ACC112 (cell line): ENCODE data around the gene PPP2R1B.

Experiments
- H2AFZ ChIP-seq: fragments of 200-600 bp; sonication (generic); one replicate; pipeline ENCODE4 v1.6.0; 2017; ENCODE audit warnings: antibody characterized with exemption, low read length; ENCODE audit not compliant: unreplicated experiment
- H3K27ac ChIP-seq: fragments of 200-600 bp; sonication (generic); 2 replicates; pipeline ENCODE4 v1.5.1; 2014; ENCODE audit warnings: low read depth, mild to moderate bottlenecking, antibody characterized with exemption, low read length, moderate library complexity
- H3K27me3 ChIP-seq: fragments of 200-600 bp; sonication (generic); 2 replicates; pipeline ENCODE4 v1.6.1; 2014; ENCODE audit warnings: mild to moderate bottlenecking, antibody characterized with exemption, low read length, moderate library complexity, mixed read lengths; ENCODE audit not compliant: insufficient read depth
- H3K36me3 ChIP-seq: fragments of 200-600 bp; sonication (generic); 2 replicates; pipeline ENCODE4 v1.6.1; 2016; ENCODE audit warnings: mild to moderate bottlenecking, antibody characterized with exemption, low read length, moderate library complexity, mixed read lengths; ENCODE audit not compliant: insufficient read depth
- H3K4me1 ChIP-seq: fragments of 200-600 bp; sonication (generic); one replicate; pipeline ENCODE4 v1.6.1; 2016; ENCODE audit warnings: low read length, mixed read lengths; ENCODE audit not compliant: insufficient read depth, unreplicated experiment, control insufficient read depth
- H3K4me3 ChIP-seq: fragments of 200-600 bp; sonication (generic); 2 replicates; pipeline ENCODE4 v1.5.1; 2014; ENCODE audit warnings: mild to moderate bottlenecking, low read depth, low read length
- H3K79me2 ChIP-seq: fragments of 200-600 bp; sonication (generic); one replicate; pipeline ENCODE4 v1.6.0; 2016; ENCODE audit warnings: low read length; ENCODE audit not compliant: control insufficient read depth, unreplicated experiment, insufficient read depth

The PPP2R1B gene

GRCh38 chr11:111766834-111767142 lies 599 bp upstream of the PPP2R1B start:
- peak overlapping the region; percentile 75 for H3K27ac ChIP-seq

GRCh38 chr11:111765320-111765983 lies 737 bp downstream of the PPP2R1B start:
- Histone ChIP-seq H3K4me1 (peaks cover 14% of the 10 kb centered on the region), H3K36me3 (peaks cover 14% of the 10 kb centered on the region; the same call in 1 of the 2 replicates), H3K79me2 (peaks cover 41% of the 10 kb centered on the region), H3K27me3 (no peaks in the 10 kb centered on the region), H3K4me3 (peak overlapping the region; percentile 90), H2AFZ (peak overlapping the region; percentile 93), H3K27ac (peak overlapping the region; percentile 75; the same call in 1 of the 2 replicates)

More at GRCh38 chr11:111766834-111767142, 599 bp upstream of the PPP2R1B start:
- H3K36me3 ChIP-seq = peaks cover 6% of the 10 kb centered on the region; the same call in 1 of the 2 replicates
- peaks cover 38% of the 10 kb centered on the region for H3K79me2 ChIP-seq
- peak overlapping the region; percentile 94 for H2AFZ ChIP-seq
- H3K27me3 ChIP-seq = no peaks in the 10 kb centered on the region
- peaks cover 14% of the 10 kb centered on the region for H3K4me1 ChIP-seq
- H3K4me3 ChIP-seq = peak overlapping the region; percentile 90

- no peaks in the 10 kb centered on the region for H3K27me3 ChIP-seq
- H2AFZ ChIP-seq = no peak overlapping the region
- peaks cover 14% of the 10 kb centered on the region for H3K4me1 ChIP-seq
- H3K27ac ChIP-seq = no peak overlapping the region
- peaks cover 19% of the 10 kb centered on the region for H3K36me3 ChIP-seq
- peaks cover 41% of the 10 kb centered on the region for H3K79me2 ChIP-seq
- H3K4me3 ChIP-seq = peak overlapping the region; percentile 90
Observed at GRCh38 chr11:111764621-111765020, 1.6 kb downstream of the PPP2R1B start.

GRCh38 chr11:111762981-111763643 lies 3.1 kb downstream of the PPP2R1B start:
- Histone ChIP-seq H3K27ac (no peak overlapping the region), H2AFZ (no peak overlapping the region), H3K79me2 (peaks cover 41% of the 10 kb centered on the region), H3K4me3 (no peak overlapping the region), H3K27me3 (no peaks in the 10 kb centered on the region), H3K36me3 (peaks cover 28% of the 10 kb centered on the region), H3K4me1 (peaks cover 14% of the 10 kb centered on the region)

- no peak overlapping the region for H2AFZ ChIP-seq
- H3K27ac ChIP-seq = no peak overlapping the region
- H3K4me1 ChIP-seq = peaks cover 14% of the 10 kb centered on the region
- peaks cover 41% of the 10 kb centered on the region for H3K79me2 ChIP-seq
- H3K27me3 ChIP-seq = no peaks in the 10 kb centered on the region
- peaks cover 28% of the 10 kb centered on the region for H3K36me3 ChIP-seq
- no peak overlapping the region for H3K4me3 ChIP-seq
Observed at GRCh38 chr11:111762526-111762925, 3.7 kb downstream of the PPP2R1B start.

GRCh38 chr11:111761036-111761435 lies 5.2 kb downstream of the PPP2R1B start:
- no peak overlapping the region for H3K27ac ChIP-seq
- H2AFZ ChIP-seq = no peak overlapping the region
- peaks cover 40% of the 10 kb centered on the region for H3K79me2 ChIP-seq
- H3K36me3 ChIP-seq = peaks cover 31% of the 10 kb centered on the region
- peaks cover 10% of the 10 kb centered on the region for H3K4me1 ChIP-seq
- no peak overlapping the region for H3K4me3 ChIP-seq
- no peaks in the 10 kb centered on the region for H3K27me3 ChIP-seq

GRCh38 chr11:111759778-111760407 lies 6.3 kb downstream of the PPP2R1B start:
- Histone ChIP-seq H3K27ac (no peak overlapping the region), H3K4me1 (peaks cover 9% of the 10 kb centered on the region), H3K79me2 (peaks cover 29% of the 10 kb centered on the region), H3K36me3 (peaks cover 32% of the 10 kb centered on the region), H3K27me3 (no peaks in the 10 kb centered on the region), H2AFZ (no peak overlapping the region), H3K4me3 (no peak overlapping the region)

GRCh38 chr11:111759376-111759775 lies 6.8 kb downstream of the PPP2R1B start:
- Histone ChIP-seq H3K4me1 (peaks cover 4% of the 10 kb centered on the region), H3K36me3 (peaks cover 37% of the 10 kb centered on the region), H3K79me2 (peaks cover 23% of the 10 kb centered on the region), H3K27me3 (no peaks in the 10 kb centered on the region), H2AFZ (no peak overlapping the region), H3K4me3 (no peak overlapping the region), H3K27ac (no peak overlapping the region)

GRCh38 chr11:111756097-111756496 lies 10.1 kb downstream of the PPP2R1B start:
- no peaks in the 10 kb centered on the region for H3K4me1 ChIP-seq
- H3K79me2 ChIP-seq = peaks cover under 1% of the 10 kb centered on the region
- peaks cover 44% of the 10 kb centered on the region for H3K36me3 ChIP-seq
- H3K4me3 ChIP-seq = no peak overlapping the region
- no peak overlapping the region for H2AFZ ChIP-seq
- no peaks in the 10 kb centered on the region for H3K27me3 ChIP-seq
- H3K27ac ChIP-seq = no peak overlapping the region

- H3K4me3 ChIP-seq = no peak overlapping the region
- H3K79me2 ChIP-seq = no peaks in the 10 kb centered on the region
- H3K27me3 ChIP-seq = no peaks in the 10 kb centered on the region
- H3K36me3 ChIP-seq = peaks cover 32% of the 10 kb centered on the region
- peaks cover 25% of the 10 kb centered on the region for H3K4me1 ChIP-seq
- no peak overlapping the region for H3K27ac ChIP-seq
- no peak overlapping the region for H2AFZ ChIP-seq
Observed at GRCh38 chr11:111749646-111750045, 16.5 kb downstream of the PPP2R1B start.
